Activated CD8-positive, alpha-beta memory T cell treated with anti-CD3 and anti-CD28 coated beads, Interleukin-2, amount 50 U/mL, for 4 hours (primary cell): Measurements from ENCODE around the gene ADD1.

Experiments used
- DNase-seq: peaks from one replicate; pipeline ENCODE4 v3.0.0-alpha.2; 2020

The ADD1 gene

DNA sequence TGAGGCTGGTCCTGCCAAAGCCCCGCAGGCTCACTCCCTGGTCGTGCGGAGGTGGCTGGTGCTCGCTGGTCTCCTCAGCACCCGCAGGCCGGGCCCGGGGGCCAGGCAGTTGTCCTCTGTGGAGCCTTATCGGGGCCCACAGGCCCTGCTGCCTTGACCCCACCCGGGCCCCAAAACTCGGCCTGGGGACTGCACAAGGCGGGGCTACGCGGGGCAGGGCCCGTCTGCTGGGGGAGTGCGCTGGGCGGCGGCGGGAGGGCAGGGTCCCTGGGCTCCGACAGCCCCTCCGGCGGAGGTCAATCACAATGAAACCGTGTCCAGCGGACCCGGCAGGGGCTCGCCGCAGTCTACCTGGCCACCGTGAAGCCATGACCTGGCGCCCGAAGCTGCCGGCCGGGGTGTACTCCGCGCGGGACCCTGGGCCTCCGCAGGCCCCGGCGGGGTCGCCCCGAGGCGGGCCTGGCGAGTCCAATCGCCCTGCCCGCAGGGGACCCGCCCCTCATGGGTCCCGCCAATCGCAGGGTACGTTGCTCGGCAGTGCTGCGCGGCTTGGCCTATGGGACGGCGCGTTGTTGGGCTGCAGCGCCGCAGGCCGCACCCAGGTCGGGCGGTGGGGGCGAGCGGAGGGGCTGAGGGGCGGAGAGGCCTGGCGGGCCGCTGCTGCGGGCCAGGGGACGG is at the start of gene ADD1:
ADD1 (plus strand) TSS at position 582 of the 678 bp plus-strand sequence. CDS start 32,072 bp downstream, outside the sequence.
- peak; percentile 92 for DNase-seq

DNA sequence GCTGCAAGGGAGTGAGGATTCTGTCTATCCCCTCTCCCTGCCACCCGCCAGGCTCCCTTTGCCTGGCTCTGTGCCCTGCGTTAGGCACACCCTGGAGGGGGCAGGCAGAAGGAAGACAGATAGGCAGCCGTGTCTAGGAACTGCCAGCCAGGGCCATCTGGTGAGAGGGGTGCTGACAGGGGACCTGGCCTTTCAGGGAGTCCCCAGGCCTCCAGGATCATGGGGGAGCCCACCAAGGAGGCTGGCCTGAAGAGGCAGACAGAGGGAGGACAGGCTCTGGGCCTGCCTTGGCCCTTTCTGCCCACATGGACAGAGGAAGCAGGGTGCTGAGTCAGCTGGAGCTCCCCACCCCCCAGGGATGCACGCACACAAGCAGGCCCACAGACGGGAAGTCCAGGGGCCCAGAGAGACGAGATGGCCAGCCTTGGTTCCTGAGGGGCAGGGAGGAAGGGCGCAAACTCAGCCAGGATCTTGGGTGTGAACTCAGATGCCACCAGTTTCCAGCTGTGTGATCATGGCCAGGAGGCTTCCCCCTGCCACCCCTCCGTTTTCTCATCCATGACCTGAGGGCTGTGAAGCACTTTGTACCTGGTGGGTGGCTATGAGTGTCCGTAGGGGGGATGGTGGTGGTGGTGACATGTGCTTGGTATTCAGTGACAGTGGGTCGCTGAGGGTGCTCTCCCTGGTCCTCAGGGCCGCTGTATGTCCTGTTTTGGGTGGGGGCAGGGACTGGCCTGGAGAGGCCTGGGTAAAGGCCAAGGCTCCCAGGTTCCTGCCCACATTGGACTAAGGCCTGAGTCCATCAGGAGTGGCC is 49.0 kb upstream of the ADD1 start:
- DNase-seq, result peak; percentile 14

DNA sequence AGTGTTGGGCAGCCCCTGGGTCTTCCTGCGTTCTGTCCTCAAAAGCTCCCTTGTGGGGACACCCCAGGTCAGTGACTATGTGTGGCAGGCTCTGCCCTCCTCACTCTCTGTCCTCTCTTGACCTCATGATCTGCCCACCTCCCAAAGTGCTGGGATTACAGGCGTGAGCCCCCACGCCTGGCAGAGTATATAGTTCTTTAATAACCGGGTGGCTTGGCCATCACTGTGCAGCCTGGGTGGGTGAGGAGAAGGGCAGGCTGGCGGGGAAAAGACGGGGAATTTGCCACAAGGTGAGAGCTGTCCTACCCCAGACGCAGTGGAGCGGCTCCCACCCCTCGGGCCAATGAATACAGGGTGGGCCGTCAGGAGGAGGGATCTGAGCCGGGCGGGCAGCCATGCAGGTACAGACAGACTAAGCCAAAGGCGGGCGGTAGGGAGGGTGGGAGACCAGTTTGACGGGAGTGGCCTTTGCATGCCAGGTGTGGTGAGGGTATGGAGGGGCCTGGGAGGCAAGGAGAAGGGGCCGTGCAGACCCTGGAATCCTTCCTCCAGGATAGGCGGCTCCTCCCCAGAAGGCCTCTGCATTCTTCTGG is 48.2 kb upstream of the ADD1 start:
- DNase-seq, result peak; percentile 15

DNA sequence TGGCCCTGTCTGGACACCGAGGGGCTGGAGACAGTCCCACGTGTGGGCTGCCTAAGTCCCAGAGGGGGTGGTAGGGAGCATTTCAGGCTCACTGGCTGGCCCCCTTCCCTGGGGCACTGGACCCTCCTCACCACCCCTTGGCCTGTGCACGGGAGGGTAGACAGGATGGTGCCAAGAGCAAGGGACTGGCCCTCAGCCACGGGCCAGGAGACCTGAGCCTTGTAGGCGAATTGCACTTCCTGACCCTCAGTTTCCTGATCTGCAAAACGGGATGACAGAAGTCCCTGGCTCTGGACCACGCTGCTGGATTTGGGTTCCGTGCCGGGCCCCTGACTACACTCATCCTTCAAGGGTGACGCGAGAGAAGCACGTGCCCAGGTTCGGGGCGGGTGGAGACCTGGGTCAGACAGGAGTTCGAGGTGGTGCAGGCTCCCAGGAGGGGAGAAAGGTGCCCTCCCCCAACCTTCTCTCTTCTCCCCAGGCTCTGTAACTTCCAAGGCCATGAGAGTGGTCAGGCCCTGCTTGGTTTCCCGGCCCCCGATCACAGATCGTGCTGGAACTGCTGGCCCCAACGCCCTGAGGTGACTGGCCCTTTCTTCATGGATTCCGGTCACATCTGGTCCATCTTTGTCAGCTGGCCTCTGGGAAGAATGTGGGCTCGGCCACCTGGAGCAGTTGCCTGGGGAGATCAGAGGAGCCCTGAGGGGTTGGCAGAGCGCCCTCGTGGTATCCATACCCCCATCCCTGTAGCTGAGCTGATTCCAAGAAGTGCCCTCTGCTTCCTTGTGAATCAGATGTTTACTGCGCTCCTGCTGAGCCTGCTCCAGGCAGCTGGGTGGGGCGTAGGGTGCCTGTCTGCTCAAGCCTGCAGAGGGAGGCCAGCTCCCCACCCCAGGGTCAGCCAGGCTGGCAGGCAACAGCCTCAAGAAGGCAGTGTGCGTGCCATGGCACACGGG is 47.5 kb upstream of the ADD1 start:
- no peak for DNase-seq

DNA sequence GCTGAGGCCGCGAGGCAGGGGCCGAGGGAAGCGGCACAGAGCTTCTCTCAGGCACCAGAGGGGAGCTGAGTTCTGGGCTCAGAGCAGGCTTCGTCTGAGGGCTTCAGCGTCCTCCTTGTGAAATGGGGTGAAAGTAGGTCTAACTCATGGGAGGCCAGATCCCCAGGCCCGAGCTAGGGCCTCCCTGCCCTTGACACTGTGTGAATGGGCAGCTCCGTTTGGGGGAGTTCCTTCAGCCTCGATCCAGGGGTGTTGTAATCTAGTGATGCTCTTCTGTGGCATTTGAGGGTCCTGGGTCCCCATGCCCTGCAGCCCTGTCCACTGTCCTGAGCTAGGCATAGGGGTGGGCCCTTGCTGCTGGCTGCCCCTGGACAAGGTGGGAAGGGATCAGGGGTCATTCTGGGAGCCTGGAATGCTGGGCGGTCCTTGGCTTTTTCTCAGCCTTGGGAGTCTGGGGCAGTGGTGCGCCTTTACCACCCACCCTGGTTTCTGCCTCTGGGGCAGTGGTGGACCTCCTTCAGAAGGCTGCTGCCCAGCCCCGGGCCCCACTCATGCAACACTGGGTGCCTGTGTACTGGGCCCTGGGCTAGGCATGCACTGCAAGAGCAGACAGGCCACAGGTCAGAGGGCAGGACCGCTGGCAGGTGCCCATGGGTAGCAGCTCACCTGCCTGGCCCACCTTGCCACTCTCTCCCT is 46.6 kb upstream of the ADD1 start:
- DNase-seq, result no peak

- DNase-seq, result peak; percentile 48
Measured at GRCh38 chr4:2797545-2798305, 45.9 kb upstream of the ADD1 start.

GRCh38 chr4:2798399-2799223 is 45.0 kb upstream of the ADD1 start:
- DNase-seq, result peak; percentile 38

DNA sequence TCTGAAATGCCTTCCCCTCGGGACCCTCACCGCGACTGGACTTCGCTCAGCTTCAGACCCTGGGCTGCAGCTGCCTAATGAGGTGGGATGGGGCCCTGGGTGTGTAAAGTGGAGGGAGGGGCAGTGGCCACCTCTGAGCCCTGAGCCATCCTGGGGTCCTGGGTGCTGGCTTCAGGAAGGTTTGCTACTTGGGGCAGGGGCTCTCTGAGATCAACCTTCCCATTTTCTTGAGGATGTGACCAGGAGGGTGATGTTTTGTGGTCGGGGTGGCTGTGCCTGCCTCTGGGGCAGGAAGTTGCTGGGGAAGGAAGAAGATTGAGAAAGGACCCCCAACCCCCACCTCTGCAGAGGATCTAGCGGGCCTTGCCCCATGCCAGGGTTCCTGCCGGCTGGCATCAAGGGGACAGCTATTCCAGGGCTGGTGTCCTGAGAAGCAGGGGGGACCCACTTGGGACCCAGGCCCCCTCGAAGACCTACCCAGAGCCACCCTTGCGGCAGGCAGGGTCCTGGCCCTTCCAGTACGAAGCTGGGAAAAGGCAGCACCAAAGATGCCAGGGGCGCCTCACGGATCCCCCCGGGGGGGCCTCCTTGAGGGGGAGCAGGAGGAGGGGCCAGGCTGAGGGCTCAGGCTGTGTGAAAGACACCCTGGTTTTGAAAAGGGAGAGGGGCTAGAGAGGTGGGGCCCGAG is 44.3 kb upstream of the ADD1 start:
- DNase-seq, result peak; percentile 15

DNA sequence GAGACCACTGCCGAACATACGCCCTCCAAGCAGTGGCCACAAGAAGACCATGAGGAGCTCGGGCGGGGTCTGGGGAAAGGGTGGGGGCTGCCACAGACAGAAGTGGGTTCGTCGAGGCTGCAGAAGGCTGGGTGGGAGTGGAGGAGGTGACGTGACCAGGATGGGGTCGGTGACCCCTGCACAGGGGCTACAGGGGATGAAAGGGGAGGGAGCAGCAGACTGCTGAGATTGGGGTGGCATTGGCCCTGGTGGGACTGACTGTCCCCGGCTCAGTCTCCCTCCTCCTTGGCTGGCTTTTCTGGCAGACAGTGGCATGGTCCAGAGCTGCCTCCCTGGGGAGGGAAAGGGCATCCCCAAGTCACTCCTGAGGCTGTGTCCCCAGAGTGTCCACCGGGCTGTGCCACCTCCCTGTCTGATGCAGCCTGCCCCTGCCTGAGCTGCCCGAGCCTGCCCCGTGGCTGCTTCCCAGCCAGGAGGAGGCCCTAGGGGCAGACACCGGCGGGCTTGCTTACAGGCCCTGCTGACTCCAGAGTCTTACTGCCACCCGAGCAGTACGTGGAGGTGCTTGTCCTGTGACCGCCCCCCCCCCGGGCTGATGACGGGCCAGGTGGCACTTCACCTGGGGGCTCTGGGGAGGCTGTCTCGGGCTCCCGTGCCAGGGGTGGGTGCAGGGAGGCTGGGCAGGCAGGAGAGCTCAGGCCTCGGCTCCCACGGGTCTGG is 43.5 kb upstream of the ADD1 start:
- no peak for DNase-seq

- DNase-seq, result no peak
Measured at GRCh38 chr4:2800691-2801596, 42.7 kb upstream of the ADD1 start.

DNA sequence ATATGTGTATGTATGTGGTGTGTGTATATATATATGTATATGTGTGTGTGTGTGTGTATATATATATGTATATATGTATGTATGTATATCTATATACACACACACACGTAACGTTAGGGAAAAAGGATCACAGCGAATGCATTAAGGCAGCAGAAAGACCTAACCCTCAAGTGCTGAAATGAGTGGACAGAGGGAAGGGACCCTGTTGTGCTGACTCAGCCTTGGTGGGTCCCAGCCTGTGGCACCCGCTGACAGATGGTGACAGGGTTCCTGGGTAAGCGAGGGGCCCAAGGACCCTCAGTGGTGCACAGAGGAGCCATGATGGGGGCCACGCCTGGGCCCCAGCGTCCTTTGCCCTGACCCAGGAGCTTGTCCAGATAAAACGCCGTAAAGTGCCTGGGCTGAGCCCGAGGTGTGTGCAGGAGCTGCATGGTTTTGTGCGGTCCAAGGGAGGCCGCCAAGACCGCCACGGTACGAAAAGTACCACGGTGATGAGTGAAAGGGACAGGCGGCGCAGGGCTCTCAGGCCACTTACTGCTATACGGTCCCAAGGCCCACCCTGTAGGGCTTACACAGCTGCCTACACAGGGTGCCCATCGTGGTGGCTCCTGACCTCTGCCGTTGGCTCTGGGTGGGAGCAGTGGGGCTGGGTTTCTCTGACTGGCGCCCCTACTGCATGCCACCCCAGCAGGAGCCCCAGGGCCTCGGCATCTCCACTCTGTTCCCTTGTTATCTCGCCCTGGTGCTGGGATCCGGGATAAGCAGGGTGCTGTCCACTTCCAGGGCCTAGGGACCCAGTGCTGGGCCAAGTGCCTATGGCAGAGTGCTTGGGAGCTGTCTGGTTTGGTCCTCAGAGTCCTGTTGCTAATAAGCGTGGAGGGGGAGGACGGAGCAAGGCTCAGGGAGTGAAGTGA is 40.8 kb upstream of the ADD1 start:
- no peak for DNase-seq

GRCh38 chr4:2803624-2804448 is 39.8 kb upstream of the ADD1 start:
- no peak for DNase-seq

GRCh38 chr4:2804449-2804972 is 39.1 kb upstream of the ADD1 start:
- DNase-seq, result no peak

DNA sequence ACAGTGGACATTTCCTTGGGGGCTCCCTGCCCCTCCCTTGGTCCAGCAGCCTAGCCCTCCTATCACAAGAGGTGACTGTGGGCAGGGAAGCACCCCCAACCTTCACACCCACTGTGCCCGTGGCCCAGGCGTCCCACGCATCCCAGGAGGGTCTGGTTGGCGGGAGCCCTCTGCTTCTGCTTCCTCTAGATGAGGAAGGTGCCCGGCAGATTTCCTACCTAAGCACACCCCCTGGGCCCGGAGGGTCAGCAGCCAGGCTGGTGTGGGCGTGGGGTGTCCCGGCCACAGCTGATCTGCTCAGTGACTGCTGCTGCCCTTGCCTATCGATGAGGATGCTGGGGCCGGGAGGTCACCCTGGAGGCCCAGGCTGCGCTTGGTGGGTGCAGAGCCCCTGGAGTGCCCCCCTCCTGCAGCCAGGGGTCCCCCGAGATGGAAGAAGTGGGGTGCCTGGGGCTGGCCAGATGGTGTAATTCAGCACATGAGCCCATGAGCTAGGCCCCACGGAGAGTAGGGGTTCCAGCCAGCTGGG is 38.6 kb upstream of the ADD1 start:
- no peak for DNase-seq

DNA sequence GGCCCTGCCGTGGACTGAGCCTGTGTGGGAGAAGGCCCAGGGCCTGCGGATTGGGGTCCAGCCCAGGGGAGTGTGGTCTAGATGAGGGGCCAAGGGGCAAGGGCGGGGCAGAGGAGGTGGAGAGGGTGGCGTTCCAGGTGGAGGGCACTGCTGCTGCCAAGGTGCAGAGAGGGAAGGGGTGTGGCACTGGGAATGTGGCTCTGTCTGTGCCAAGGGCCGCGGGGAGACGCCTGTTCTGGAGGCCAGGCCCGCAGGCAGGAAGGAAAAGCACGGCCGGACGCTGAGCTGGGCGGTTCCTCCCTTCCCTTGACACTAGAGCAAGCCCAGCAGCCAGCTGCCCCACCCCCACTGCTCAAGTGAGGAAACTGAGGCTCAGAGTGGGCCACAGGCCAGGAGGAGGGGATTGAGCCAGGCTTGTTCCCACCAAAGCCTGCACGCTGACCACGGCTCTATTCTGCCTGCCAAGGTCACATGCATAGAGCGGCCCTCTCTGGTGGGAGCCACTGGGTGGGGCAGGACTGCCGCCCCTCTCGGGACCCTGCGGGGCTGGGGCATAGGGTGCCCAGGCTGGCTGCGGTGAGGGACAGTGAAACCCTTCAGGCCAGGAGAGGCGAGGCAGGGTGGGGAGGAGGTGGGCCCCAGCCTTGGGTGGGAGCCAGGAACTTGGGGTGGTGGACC is 37.8 kb upstream of the ADD1 start:
- DNase-seq, result no peak
